K562 (cell line): ENCODE results near the gene NUBP2.

ENCODE experiments used
- ZNF175 ChIP-seq: fragments of 200-800 bp; sonication (Bioruptor generic); IDR thresholded peaks from 2 replicates; pipeline ENCODE4 v1.6.1; 2016; ENCODE audit warnings: low read depth, mild to moderate bottlenecking, missing genetic modification characterization, missing compliant biosample characterization
- TF ChIP-seq, protein P1 (sequence below): sonication (generic); formaldehyde crosslinking; IDR thresholded peaks from 2 replicates; pipeline ENCODE4 v1.8.0; 2022; ENCODE audit warnings: mild to moderate bottlenecking, missing genetic modification reagents
- TF ChIP-seq, protein P2 (sequence below): sonication (generic); formaldehyde crosslinking; IDR thresholded peaks from 2 replicates; pipeline ENCODE4 v1.9.0; 2022; ENCODE audit warnings: mild to moderate bottlenecking, missing genetic modification reagents
- TF ChIP-seq, protein P3 (sequence below): fragments of 450-650 bp; IDR thresholded peaks from 2 replicates; pipeline ENCODE4 v1.6.1; 2016; ENCODE audit warnings: borderline replicate concordance
- TF ChIP-seq, protein P4 (sequence below): sonication (generic); formaldehyde crosslinking; IDR thresholded peaks from 2 replicates; pipeline ENCODE4 v1.8.1; 2022; ENCODE audit warnings: missing genetic modification reagents

DNA sequence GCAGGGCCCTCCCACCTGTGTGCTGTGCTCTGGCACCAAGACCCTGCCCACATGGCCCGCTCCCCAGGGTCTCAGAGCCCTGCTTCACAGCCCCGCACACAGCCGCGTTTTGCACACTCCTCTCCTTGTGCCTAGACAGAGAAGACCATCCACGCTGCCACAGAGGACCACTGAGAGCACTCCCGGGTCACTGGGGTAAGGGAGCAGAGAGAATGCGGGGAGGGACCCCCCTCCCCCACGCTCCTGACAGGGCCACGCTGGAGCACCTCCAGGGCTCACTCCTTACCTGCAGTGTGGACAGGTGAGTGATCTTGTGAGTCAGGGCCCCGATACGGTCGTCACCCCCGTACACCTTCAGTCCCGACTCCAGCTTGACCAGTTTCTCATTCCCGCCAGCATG lies 36.9 kb downstream of the NUBP2 start:
- no peak for TF ChIP-seq ZNF175 (CRISPR knock-in tag)
- TF ChIP-seq, protein P1, sequence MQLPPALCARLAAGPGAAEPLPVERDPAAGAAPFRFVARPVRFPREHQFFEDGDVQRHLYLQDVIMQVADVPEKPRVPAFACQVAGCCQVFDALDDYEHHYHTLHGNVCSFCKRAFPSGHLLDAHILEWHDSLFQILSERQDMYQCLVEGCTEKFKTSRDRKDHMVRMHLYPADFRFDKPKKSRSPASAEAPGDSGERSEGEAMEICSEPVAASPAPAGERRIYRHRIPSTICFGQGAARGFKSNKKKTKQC (CRISPR knock-in tag): no peak
- TF ChIP-seq, protein P2, sequence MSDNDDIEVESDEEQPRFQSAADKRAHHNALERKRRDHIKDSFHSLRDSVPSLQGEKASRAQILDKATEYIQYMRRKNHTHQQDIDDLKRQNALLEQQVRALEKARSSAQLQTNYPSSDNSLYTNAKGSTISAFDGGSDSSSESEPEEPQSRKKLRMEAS (CRISPR knock-in tag): no peak
- TF ChIP-seq, protein P3, sequence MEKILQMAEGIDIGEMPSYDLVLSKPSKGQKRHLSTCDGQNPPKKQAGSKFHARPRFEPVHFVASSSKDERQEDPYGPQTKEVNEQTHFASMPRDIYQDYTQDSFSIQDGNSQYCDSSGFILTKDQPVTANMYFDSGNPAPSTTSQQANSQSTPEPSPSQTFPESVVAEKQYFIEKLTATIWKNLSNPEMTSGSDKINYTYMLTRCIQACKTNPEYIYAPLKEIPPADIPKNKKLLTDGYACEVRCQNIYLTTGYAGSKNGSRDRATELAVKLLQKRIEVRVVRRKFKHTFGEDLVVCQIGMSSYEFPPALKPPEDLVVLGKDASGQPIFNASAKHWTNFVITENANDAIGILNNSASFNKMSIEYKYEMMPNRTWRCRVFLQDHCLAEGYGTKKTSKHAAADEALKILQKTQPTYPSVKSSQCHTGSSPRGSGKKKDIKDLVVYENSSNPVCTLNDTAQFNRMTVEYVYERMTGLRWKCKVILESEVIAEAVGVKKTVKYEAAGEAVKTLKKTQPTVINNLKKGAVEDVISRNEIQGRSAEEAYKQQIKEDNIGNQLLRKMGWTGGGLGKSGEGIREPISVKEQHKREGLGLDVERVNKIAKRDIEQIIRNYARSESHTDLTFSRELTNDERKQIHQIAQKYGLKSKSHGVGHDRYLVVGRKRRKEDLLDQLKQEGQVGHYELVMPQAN: no peak
- TF ChIP-seq, protein P4, sequence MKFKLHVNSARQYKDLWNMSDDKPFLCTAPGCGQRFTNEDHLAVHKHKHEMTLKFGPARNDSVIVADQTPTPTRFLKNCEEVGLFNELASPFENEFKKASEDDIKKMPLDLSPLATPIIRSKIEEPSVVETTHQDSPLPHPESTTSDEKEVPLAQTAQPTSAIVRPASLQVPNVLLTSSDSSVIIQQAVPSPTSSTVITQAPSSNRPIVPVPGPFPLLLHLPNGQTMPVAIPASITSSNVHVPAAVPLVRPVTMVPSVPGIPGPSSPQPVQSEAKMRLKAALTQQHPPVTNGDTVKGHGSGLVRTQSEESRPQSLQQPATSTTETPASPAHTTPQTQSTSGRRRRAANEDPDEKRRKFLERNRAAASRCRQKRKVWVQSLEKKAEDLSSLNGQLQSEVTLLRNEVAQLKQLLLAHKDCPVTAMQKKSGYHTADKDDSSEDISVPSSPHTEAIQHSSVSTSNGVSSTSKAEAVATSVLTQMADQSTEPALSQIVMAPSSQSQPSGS: no peak
